ENCODE measurements around the gene CRIP1.

Gene CRIP1

GRCh38 chr14:105495101-105495989, 8.7 kb downstream of the CRIP1 start:
- DNase-seq, result no peak

GRCh38 chr14:105495990-105496830, 9.5 kb downstream of the CRIP1 start:
- DNase-seq, result no peak

DNA sequence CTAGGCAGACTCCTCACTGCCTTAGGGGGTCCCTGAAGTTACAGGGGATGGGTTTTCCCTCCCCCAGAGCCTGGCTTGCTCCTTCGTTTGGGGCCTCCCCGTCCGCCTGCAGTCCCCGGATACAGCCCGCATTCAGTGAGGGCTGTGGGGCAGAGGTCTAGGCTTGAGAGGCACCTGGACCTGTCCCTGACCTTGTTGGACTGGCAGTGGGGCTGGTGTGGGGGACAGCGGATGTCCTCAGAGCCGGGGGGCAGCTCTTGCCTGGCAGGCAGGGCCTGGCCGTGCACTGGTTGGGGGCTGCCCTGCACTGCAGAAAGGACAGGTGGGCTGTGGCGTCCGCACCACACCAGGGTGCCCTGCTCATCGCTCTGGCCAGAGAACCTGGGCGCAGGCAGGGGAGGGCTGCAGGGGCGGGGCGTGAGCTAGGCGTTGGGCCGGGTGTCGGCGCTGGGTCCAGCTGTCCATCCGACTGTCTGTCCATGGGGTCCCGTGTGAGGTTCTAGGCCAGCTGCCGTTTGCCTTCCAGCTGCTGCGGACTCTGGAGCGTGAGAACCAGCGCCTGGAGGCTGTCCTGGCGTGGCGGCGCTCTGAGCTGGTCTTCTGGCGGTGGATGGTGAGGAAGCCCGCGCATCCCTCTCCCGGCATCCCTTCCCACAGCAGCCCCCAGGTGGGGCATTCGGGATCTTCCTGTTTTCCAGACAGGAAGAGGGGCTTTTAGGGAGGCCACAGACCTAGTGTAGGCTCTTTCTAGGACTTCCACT, 10.3 kb downstream of the CRIP1 start:
- no peak for DNase-seq

GRCh38 chr14:105497671-105498429, 11.2 kb downstream of the CRIP1 start:
- DNase-seq, result no peak

GRCh38 chr14:105498430-105499255, 12.0 kb downstream of the CRIP1 start:
- no peak for DNase-seq

- no peak for DNase-seq
Measured at GRCh38 chr14:105499256-105500035, 12.8 kb downstream of the CRIP1 start.

- DNase-seq, result no peak
Measured at GRCh38 chr14:105500036-105500725, 13.5 kb downstream of the CRIP1 start.

DNA sequence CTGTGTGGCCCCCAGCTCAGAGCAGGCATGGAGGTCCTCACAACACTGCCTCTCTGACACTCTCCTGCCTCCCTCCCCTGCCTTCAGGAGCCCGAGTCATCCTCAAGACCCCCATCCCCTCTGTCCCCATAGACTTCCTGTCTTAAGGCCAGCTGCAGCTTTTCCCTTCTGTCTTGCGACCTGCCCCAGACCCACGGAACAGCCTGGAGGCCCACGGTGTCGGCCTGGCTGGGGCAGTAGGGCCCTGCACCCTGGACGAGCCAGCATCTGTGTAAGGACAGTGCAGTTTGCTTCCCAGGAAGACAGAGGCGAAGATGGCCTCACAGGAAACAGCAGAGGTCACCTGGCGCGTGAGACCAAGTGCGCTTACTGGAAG, 14.0 kb downstream of the CRIP1 start:
- no peak for DNase-seq

- no peak for DNase-seq
Measured at GRCh38 chr14:105501504-105502291, 15.0 kb downstream of the CRIP1 start.

DNA sequence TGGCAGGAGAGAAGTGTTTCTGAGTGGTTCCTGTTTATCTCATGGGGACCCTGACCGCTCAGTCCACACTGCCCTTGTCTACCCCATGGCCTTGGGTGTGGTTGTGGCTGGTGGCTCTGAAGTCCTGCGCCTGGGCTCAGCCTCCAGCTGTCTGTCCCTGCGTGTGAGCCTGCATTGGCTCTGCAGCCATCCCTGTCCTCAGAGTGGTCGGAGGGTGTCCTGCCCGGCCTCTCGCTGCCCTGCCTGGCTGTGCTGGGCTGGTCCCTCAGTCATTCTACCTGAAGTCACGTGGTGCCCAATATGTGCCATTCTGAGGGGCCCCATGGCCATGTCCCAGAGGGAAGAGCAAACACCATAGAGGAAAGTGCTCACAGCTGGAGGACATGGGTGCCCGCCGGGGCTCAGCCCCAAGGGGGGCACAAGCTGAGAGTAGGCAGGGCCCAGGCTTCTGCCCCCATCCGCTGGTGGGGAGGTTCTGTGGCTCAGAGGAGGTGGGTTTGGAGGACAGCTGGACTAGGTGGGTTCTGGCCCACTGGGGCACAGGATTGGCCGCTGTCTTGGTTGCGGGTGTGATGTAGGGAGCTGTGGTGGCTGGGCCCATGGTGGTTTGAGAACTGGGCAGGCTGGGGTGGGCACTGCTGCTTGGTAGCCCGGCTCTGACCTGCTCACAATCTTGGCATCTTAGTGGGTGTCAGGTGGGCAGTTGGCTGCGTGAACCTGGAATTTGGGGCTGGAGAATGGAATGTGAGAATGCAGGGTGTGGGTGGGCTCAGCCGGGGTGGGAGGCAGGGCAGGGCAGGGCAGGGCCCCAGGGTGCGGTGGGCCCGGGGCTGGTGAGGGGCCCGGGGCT, 16.0 kb downstream of the CRIP1 start:
- no peak for DNase-seq

GRCh38 chr14:105503296-105503640, 16.6 kb downstream of the CRIP1 start:
- no peak for DNase-seq

- no peak for DNase-seq
Measured at GRCh38 chr14:105503935-105504692, 17.4 kb downstream of the CRIP1 start.

- DNase-seq, result no peak
Measured at GRCh38 chr14:105505101-105505500, 18.4 kb downstream of the CRIP1 start.

- no peak for DNase-seq
Measured at GRCh38 chr14:105507247-105507646, 20.6 kb downstream of the CRIP1 start.

GRCh38 chr14:105508069-105508468, 21.4 kb downstream of the CRIP1 start:
- DNase-seq, result no peak

- DNase-seq, result no peak
Measured at GRCh38 chr14:105508601-105509000, 21.9 kb downstream of the CRIP1 start.

DNA sequence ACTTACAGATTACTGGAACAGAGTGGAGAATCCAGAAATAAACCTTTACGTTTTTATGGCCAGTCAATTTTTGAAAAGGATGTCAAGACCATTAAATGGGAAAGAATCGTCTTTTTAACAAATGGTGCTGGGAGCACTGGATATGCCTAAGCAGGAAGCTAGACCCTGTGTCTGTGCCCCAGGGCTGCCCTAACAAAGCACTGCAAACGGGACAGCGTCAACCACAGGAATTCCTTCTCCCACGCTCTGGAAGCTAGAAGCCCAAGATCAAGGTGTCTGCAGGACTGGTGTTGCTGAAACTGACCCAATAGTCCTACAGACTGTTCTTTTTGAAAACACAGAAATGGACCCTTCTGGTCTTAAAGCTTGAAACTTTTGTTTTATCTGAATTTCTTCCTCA, 30.4 kb downstream of the CRIP1 start:
- no peak for DNase-seq
